ENCODE results near the gene MOAP1. TPM values are rescaled to one million over a fixed set of nuclear protein-coding genes. Genes with fewer than 3 reads are reported as not detected.
"Not testable (repeated sequence)": the region's sequence is repeated elsewhere in the genome, so short reads cannot be mapped to it uniquely, and the experiment has no call there.

The MOAP1 gene
- total RNA-seq, 1 donor from 2014 or later: 24.4 TPM

DNA sequence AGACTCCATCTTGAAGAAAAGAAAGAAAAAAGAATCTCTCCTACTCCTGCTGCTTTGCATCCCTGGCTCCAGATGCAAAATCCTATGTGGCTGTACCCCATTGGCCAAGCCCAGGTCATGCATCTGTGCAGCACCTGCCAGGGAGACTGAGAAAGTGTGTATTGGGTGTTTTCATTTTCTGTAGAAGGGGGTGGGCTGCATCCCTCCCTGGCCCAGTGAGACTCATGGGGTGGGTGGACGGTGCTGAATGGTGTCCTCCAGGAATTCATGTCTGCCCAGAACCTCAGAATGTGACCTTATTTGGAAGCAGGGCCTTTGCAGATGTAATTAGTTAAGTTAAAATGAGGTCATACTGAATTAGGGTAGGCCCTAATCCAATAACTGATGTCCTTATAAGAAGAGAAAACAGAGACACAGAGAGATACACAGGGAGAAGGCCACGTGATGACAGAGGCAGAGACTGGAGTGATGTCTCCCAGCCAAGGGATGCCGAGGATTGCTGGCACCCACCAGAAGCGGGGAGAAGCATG is 23.2 kb downstream of the MOAP1 start:
- Mint-ChIP-seq H3K27me3 (no peaks in the 10 kb centered on the region), H3K4me3 (no peak overlapping the region), H3K36me3 (ENCODE audit: low read depth) (no peaks in the 10 kb centered on the region), H3K4me1 (no peaks in the 10 kb centered on the region), H3K9me3 (no peaks in the 10 kb centered on the region), H3K27ac (no peak overlapping the region)
- CTCF ChIA-PET: no interaction called here
- DNase-seq (no peak), ATAC-seq (ENCODE audit: low read depth) (no peak)
- TF ChIP-seq, protein P1, sequence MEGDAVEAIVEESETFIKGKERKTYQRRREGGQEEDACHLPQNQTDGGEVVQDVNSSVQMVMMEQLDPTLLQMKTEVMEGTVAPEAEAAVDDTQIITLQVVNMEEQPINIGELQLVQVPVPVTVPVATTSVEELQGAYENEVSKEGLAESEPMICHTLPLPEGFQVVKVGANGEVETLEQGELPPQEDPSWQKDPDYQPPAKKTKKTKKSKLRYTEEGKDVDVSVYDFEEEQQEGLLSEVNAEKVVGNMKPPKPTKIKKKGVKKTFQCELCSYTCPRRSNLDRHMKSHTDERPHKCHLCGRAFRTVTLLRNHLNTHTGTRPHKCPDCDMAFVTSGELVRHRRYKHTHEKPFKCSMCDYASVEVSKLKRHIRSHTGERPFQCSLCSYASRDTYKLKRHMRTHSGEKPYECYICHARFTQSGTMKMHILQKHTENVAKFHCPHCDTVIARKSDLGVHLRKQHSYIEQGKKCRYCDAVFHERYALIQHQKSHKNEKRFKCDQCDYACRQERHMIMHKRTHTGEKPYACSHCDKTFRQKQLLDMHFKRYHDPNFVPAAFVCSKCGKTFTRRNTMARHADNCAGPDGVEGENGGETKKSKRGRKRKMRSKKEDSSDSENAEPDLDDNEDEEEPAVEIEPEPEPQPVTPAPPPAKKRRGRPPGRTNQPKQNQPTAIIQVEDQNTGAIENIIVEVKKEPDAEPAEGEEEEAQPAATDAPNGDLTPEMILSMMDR (IDR thresholded peaks at IDR 0.05): no peak
- POLR2A ChIA-PET: no interaction called here
- intact Hi-C loops (cut with micrococcal nuclease): no loop called here

DNA sequence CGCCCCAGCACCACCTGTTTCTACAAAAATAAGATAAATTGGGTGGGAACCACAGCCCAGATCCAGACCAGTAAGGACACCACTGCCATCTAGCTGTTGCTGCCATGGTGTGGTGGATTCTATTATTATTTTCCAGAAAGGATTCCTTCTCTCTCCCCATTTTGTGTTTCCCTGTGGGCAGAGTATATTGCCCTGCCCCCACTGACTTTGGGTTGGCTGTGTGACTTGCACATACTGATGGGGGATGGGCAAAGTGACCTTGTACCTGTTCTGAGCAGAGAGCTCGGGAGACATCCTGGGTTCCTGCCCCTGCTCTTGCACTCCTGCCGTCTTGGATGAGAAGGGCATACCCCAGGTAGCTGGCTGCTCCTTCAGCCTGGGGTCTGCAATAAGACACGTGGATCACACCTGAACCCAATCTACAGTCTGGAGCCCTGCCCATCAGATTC is 24.3 kb downstream of the MOAP1 start:
- intact Hi-C loops (cut with micrococcal nuclease): no loop called here
- CTCF ChIA-PET: no interaction called here
- ATAC-seq (ENCODE audit: low read depth) (no peak), DNase-seq (no peak)
- no peak overlapping the region for H3K27ac Mint-ChIP-seq
- POLR2A ChIA-PET: no interaction called here
- no peaks in the 10 kb centered on the region for H3K27me3 Mint-ChIP-seq
- H3K4me1 Mint-ChIP-seq: no peaks in the 10 kb centered on the region
- TF ChIP-seq, protein P1 (IDR thresholded peaks at IDR 0.05): no peak
- H3K9me3 Mint-ChIP-seq: no peaks in the 10 kb centered on the region
- H3K36me3 Mint-ChIP-seq (ENCODE audit: low read depth): no peaks in the 10 kb centered on the region
- no peak overlapping the region for H3K4me3 Mint-ChIP-seq

DNA sequence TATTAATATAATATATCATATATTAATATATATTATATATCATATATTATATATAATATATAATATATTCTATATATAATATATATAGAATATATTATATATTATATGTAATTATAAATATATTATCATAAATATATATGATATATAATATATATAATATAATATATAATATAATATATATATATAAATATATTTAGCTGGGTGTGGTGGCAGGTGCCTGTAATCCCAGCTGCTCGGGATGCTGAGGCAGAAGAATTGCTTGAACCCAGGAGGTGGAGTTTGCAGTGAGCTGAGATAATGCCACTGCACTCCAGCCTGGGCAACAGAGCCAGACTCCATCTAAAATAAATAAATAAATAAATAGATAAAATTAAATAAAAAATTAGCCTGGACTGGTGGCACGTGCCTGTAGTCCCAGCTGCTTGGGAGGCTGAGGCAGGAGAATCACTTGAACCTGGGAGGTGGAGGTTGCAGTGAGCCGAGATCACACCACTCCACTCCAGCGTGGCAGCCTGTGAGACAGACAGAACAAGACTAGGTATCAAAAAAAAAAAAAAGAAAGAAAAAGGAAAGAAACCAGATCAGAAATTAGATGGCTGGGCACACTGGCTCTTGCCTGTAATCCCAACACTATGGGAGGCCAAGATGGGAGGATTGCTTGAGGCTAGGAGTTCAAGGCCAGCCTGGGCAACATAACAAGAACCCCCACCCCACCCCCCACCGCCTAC is 24.9 kb downstream of the MOAP1 start:
- DNase-seq; H3K9me3 Mint-ChIP-seq; POLR2A ChIA-PET; H3K36me3 Mint-ChIP-seq (ENCODE audit: low read depth); H3K27me3 Mint-ChIP-seq; H3K27ac Mint-ChIP-seq; ATAC-seq (ENCODE audit: low read depth); intact Hi-C loops (cut with micrococcal nuclease); H3K4me3 Mint-ChIP-seq; H3K4me1 Mint-ChIP-seq; CTCF ChIA-PET: not testable (repeated sequence)

DNA sequence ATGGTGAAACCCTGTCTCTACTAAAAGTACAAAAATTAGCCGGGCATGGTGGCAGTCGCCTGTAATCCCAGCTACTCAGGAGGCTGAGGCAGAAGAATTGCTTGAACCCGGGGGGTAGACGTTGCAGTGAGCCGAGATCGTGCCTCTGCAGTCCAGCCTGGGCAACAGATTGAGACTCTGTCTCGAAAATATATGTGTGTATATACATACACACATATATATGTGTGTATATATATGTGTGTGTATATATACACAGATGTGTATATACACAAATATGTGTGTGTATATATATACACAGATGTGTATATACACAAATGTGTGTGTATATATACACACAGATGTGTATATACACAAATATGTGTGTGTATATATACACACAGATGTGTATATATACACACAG is 26.3 kb downstream of the MOAP1 start:
- H3K27me3 Mint-ChIP-seq; intact Hi-C loops (cut with micrococcal nuclease); DNase-seq; CTCF ChIA-PET; H3K27ac Mint-ChIP-seq; H3K9me3 Mint-ChIP-seq; H3K4me3 Mint-ChIP-seq; H3K4me1 Mint-ChIP-seq; ATAC-seq (ENCODE audit: low read depth); H3K36me3 Mint-ChIP-seq (ENCODE audit: low read depth): not testable (repeated sequence)
- POLR2A ChIA-PET: interaction anchor here (0.6 kb wide), 1 partner anchor 10 kb away, joined by 7 read pairs; no protein-coding TSS in a partner anchor

DNA sequence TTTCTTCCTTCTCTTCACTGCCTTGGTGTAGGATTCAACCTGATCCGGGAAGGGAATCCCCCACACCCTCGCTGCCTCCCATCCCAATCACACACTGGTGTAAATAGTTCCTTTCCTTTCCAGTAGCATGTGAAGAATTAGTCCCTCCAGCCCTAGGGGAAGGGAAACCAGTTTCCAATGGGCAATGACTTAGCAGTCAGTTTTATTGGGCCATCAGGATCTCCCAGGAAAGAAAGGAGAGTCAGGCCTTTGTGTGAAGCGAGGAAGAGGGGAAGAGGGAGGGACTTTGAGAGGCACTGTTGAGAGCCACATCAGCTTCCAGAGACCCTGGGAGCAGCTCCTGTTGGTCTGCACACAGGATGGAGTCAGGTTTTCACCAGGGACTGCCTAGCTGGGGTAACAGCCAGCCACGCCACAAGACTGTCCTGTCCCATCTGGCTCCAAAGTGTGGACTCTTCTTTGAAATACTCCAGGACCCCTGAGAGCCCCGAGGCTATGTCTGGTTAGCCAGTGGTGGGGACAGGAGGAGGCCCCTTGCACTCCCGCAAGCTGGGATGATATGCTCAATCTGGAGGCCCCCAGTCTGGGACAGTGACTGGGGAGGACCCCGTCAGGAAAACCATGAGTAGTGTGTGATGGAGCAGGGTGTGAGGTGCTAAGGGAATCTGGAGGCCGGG is 27.9 kb downstream of the MOAP1 start:
- H3K36me3 Mint-ChIP-seq (ENCODE audit: low read depth): no peaks in the 10 kb centered on the region
- intact Hi-C loops (cut with micrococcal nuclease): no loop called here
- TF ChIP-seq, protein P1 (IDR thresholded peaks at IDR 0.05): no peak
- ChIA-PET POLR2A (no interaction called here), CTCF (no interaction called here)
- H3K9me3 Mint-ChIP-seq: no peaks in the 10 kb centered on the region
- H3K27ac Mint-ChIP-seq: no peak overlapping the region
- DNase-seq: no peak
- no peak for ATAC-seq (ENCODE audit: low read depth)
- no peak overlapping the region for H3K4me3 Mint-ChIP-seq
- no peaks in the 10 kb centered on the region for H3K4me1 Mint-ChIP-seq
- peaks cover 3% of the 10 kb centered on the region for H3K27me3 Mint-ChIP-seq

DNA sequence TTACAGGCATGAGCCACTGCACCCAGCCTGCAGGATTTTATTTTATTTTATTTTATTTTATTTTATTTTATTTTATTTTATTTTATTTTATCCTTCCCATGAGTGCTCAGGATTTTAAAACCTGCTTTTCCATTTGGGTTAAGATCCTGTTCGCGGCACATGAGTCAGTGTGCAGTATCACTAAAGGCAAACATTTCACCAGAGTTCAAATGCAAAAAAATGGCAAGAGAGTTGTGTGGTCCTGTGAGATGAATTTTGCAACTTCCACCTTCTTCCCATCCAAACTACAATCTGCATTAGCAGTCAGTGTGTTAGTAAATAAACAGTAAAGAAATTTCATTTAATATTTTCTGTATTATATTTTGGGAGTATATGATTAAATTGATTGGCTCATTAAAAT is 29.0 kb downstream of the MOAP1 start:
- Mint-ChIP-seq H3K27ac (no peak overlapping the region), H3K9me3 (no peaks in the 10 kb centered on the region), H3K27me3 (peaks cover 3% of the 10 kb centered on the region), H3K4me1 (no peaks in the 10 kb centered on the region), H3K4me3 (no peak overlapping the region), H3K36me3 (ENCODE audit: low read depth) (no peaks in the 10 kb centered on the region)
- intact Hi-C loops (cut with micrococcal nuclease): no loop called here
- POLR2A ChIA-PET: no interaction called here
- DNase-seq (no peak), ATAC-seq (ENCODE audit: low read depth) (no peak)
- TF ChIP-seq, protein P1 (IDR thresholded peaks at IDR 0.05): no peak
- CTCF ChIA-PET: no interaction called here

Measured in activated B cell treated with CpG ODN at 0.5 μM for 24 hours (primary cell).